Erythroblast (primary cell): Measurements from ENCODE around the gene LAGE3.

ENCODE experiments used
- GATA1 ChIP-seq: IDR thresholded peaks from 2 replicates; pipeline ENCODE4 v1.6.1; 2011; ENCODE audit warnings: low read depth, mild to moderate bottlenecking, control low read depth, low read length, moderate library complexity
- POLR2A ChIP-seq: IDR thresholded peaks from 2 replicates; pipeline ENCODE4 v1.6.1; 2011; ENCODE audit warnings: mild to moderate bottlenecking, low read length

DNA sequence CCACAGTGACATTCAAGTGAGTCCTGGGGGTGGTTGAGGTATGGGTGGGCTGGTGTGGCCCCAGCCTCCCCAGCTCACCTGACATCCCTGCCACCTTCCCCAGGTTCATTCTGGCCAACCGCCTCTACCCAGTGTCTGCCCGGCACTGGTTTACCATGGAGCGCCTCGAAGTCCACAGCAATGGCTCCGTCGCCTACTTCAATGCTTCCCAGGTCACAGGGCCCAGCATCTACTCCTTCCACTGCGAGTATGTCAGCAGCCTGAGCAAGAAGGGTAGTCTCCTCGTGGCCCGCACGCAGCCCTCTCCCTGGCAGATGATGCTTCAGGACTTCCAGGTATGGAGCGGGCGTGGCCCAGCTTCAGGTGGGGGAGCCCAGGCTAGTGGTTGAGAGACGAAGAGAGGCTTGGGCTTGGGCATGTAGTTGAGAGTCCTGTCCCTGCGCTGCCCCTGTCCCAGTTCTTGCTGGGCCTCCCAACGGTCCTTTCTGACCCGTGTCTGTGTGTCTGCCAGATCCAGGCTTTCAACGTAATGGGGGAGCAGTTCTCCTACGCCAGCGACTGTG, 43.8 kb downstream of the LAGE3 start:
- TF ChIP-seq POLR2A (no peak), GATA1 (no peak)
